ENCODE measurements around the gene EPB41L5.

EPB41L5 gene

GRCh38 chr2:120091436-120091835 is 78.6 kb downstream of the EPB41L5 start:
- H3K4me1 ChIP-seq: no peaks in the 10 kb centered on the region
- H3K4me3 ChIP-seq (ENCODE audit: low read depth, low read length): no peak overlapping the region

GRCh38 chr2:120094795-120095194 is 81.9 kb downstream of the EPB41L5 start:
- Histone ChIP-seq H3K4me3 (ENCODE audit: low read depth, low read length) (no peak overlapping the region), H3K9me3 (ENCODE audit: control insufficient read depth, low read length) (no peaks in the 10 kb centered on the region), H3K27me3 (ENCODE audit: control insufficient read depth, insufficient read depth, low read length) (no peaks in the 10 kb centered on the region), H3K4me2 (ENCODE audit: low read length) (no peak overlapping the region), H3K79me2 (no peaks in the 10 kb centered on the region), H2AFZ (no peak overlapping the region), H3K4me1 (no peaks in the 10 kb centered on the region), H3K27ac (no peak overlapping the region), H3K9ac (no peak overlapping the region), H3K36me3 (ENCODE audit: control insufficient read depth, insufficient read depth, low read length) (no peaks in the 10 kb centered on the region)
- TF ChIP-seq, protein P1, sequence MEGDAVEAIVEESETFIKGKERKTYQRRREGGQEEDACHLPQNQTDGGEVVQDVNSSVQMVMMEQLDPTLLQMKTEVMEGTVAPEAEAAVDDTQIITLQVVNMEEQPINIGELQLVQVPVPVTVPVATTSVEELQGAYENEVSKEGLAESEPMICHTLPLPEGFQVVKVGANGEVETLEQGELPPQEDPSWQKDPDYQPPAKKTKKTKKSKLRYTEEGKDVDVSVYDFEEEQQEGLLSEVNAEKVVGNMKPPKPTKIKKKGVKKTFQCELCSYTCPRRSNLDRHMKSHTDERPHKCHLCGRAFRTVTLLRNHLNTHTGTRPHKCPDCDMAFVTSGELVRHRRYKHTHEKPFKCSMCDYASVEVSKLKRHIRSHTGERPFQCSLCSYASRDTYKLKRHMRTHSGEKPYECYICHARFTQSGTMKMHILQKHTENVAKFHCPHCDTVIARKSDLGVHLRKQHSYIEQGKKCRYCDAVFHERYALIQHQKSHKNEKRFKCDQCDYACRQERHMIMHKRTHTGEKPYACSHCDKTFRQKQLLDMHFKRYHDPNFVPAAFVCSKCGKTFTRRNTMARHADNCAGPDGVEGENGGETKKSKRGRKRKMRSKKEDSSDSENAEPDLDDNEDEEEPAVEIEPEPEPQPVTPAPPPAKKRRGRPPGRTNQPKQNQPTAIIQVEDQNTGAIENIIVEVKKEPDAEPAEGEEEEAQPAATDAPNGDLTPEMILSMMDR (IDR thresholded peaks at IDR 0.05): no peak

More at GRCh38 chr2:120091436-120091835, 78.6 kb downstream of the EPB41L5 start:
- Histone ChIP-seq H3K79me2 (no peaks in the 10 kb centered on the region), H3K9me3 (ENCODE audit: control insufficient read depth, low read length) (no peaks in the 10 kb centered on the region), H3K9ac (no peak overlapping the region), H2AFZ (no peak overlapping the region), H3K36me3 (ENCODE audit: control insufficient read depth, insufficient read depth, low read length) (no peaks in the 10 kb centered on the region), H3K4me2 (ENCODE audit: low read length) (no peak overlapping the region), H3K27me3 (ENCODE audit: control insufficient read depth, insufficient read depth, low read length) (no peaks in the 10 kb centered on the region), H3K27ac (no peak overlapping the region)
- TF ChIP-seq, protein P1 (IDR thresholded peaks at IDR 0.05): no peak

- no peak overlapping the region for H3K4me2 ChIP-seq (ENCODE audit: low read length)
- H3K4me1 ChIP-seq: no peaks in the 10 kb centered on the region
- no peak overlapping the region for H2AFZ ChIP-seq
These were observed 87.8 kb downstream of the EPB41L5 start for GRCh38 chr2:120100627-120101026.

DNA sequence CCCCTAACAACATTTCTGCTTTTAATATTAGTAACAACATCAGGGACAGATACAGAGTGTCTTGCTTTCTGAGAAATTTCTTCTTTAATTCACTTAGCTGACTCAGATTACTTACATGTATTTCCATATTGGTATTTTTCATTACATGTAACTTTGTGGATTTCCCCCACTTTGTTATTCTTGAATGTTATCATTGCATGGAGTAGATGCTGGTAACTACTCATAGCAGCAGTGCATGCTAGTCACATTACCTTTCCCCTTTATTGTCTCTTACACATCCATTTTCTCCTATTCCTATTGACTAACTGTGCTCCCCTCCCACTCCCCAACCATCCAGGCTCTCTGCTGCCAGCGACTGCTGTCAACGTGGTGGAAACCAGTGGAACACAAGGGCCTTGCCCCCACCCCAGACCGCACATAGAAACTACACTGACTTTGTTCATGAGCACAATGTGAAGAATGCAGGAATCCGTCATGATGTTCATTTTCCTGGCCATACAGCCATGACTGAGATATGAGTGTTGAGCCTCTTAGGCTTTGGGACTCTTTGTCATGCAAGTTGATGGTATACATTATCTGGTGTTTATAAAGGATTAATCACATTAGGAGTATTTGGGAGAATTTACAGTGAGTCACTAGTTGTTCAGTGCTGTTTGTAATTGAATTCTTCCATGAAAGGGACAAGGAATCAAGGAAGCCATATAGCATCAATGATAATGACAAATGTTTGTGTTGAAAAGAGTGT is 91.0 kb downstream of the EPB41L5 start:
- Histone ChIP-seq H3K79me2 (no peaks in the 10 kb centered on the region), H3K9ac (no peak overlapping the region), H3K27me3 (ENCODE audit: control insufficient read depth, insufficient read depth, low read length) (no peaks in the 10 kb centered on the region), H3K9me3 (ENCODE audit: control insufficient read depth, low read length) (no peaks in the 10 kb centered on the region), H3K27ac (no peak overlapping the region), H3K4me1 (no peaks in the 10 kb centered on the region), H3K36me3 (ENCODE audit: control insufficient read depth, insufficient read depth, low read length) (no peaks in the 10 kb centered on the region), H3K4me2 (ENCODE audit: low read length) (no peak overlapping the region), H3K4me3 (ENCODE audit: low read depth, low read length) (no peak overlapping the region), H2AFZ (no peak overlapping the region)
- TF ChIP-seq, protein P1 (IDR thresholded peaks at IDR 0.05): no peak

More at GRCh38 chr2:120100627-120101026, 87.8 kb downstream of the EPB41L5 start:
- Histone ChIP-seq H3K4me3 (ENCODE audit: low read depth, low read length) (no peak overlapping the region), H3K9me3 (ENCODE audit: control insufficient read depth, low read length) (no peaks in the 10 kb centered on the region), H3K9ac (no peak overlapping the region), H3K79me2 (no peaks in the 10 kb centered on the region), H3K36me3 (ENCODE audit: control insufficient read depth, insufficient read depth, low read length) (no peaks in the 10 kb centered on the region), H3K27ac (no peak overlapping the region), H3K27me3 (ENCODE audit: control insufficient read depth, insufficient read depth, low read length) (no peaks in the 10 kb centered on the region)
- TF ChIP-seq, protein P1 (IDR thresholded peaks at IDR 0.05): no peak

DNA sequence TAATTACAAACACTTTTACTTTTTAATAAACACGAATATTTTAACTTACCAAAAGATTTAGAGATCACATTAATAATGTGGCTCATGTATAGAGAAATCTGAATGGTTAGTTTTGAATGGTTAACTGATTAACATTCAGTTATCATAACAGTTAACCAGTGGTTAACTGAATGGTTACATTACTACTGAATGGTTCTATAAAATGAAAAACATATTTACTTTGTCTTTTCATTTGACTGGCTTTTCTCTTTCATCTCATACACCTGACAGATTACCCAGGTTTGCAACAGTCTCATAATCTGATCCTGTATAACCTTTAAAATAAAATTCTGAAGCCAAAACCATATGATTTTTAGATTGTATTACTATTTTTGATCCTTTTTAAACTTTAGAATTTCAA is 91.9 kb downstream of the EPB41L5 start:
- Histone ChIP-seq H2AFZ (no peak overlapping the region), H3K27me3 (ENCODE audit: control insufficient read depth, insufficient read depth, low read length) (no peaks in the 10 kb centered on the region), H3K4me2 (ENCODE audit: low read length) (no peak overlapping the region), H3K9me3 (ENCODE audit: control insufficient read depth, low read length) (no peaks in the 10 kb centered on the region), H3K9ac (no peak overlapping the region), H3K27ac (no peak overlapping the region), H3K79me2 (no peaks in the 10 kb centered on the region), H3K4me1 (no peaks in the 10 kb centered on the region), H3K4me3 (ENCODE audit: low read depth, low read length) (no peak overlapping the region), H3K36me3 (ENCODE audit: control insufficient read depth, insufficient read depth, low read length) (no peaks in the 10 kb centered on the region)
- TF ChIP-seq, protein P1 (IDR thresholded peaks at IDR 0.05): no peak
